ENCODE results near the gene CORO6. TPM values are rescaled to one million over a fixed set of nuclear protein-coding genes. Genes with fewer than 3 reads are reported as not detected.

Gene CORO6
- 10 to 100 TPM in 2 of 4 donors, 1 to 10 TPM in 2; 5.7 to 19.0 (median 8.7) TPM for total RNA-seq

GRCh38 chr17:29622337-29623282 lies at the start of gene CORO6:
Gene CORO6, minus strand, starts transcription at chr17:29622912. Its CDS starts 1,491 bp downstream, at chr17:29621421.
- peak within 1 kb of the TSS; percentile 65 for H3K4me3 ChIP-seq (ENCODE audit: low read depth, poor library complexity, severe bottlenecking)
- no peak for DNase-seq (ENCODE audit: low spot score in 2 of 2)
- intact Hi-C loops (cut with DNase I; ENCODE audit: low total_unique reads), result no loop called here
- TF ChIP-seq CTCF (IDR thresholded peaks at IDR 0.05) (no peak), POLR2A (IDR thresholded peaks at IDR 0.05) (no peak)
- WGBS, 2 donors, result 10 to 13% methylated on average over 51 to 63 of the region's 77 CpGs

GRCh38 chr17:29671661-29672060 lies 48.9 kb upstream of the CORO6 start:
- WGBS, 2 donors, result 90% methylated on average over 5 of the region's 5 CpGs
- no peak overlapping the region for H3K4me3 ChIP-seq (ENCODE audit: low read depth, poor library complexity, severe bottlenecking)
- DNase-seq (ENCODE audit: low spot score in 2 of 2), result no peak
- intact Hi-C loops (cut with DNase I; ENCODE audit: low total_unique reads), result no loop called here
- no peak for TF ChIP-seq POLR2A (IDR thresholded peaks at IDR 0.05)
- TF ChIP-seq CTCF (IDR thresholded peaks at IDR 0.05), result no peak

GRCh38 chr17:29669266-29669665 lies 46.6 kb upstream of the CORO6 start:
- no peak overlapping the region for H3K4me3 ChIP-seq (ENCODE audit: low read depth, poor library complexity, severe bottlenecking)
- intact Hi-C loops (cut with DNase I; ENCODE audit: low total_unique reads), result no loop called here
- TF ChIP-seq CTCF (IDR thresholded peaks at IDR 0.05), result no peak
- TF ChIP-seq POLR2A (IDR thresholded peaks at IDR 0.05), result no peak
- DNase-seq (ENCODE audit: low spot score in 2 of 2), result no peak

GRCh38 chr17:29667969-29668368 lies 45.3 kb upstream of the CORO6 start:
- H3K4me3 ChIP-seq (ENCODE audit: low read depth, poor library complexity, severe bottlenecking), result no peak overlapping the region
- intact Hi-C loops (cut with DNase I; ENCODE audit: low total_unique reads), result no loop called here
- no peak for DNase-seq (ENCODE audit: low spot score in 2 of 2)

GRCh38 chr17:29665481-29665810 lies 42.7 kb upstream of the CORO6 start:
- intact Hi-C loops (cut with DNase I; ENCODE audit: low total_unique reads), result no loop called here
- no peak overlapping the region for H3K4me3 ChIP-seq (ENCODE audit: low read depth, poor library complexity, severe bottlenecking)
- TF ChIP-seq POLR2A (IDR thresholded peaks at IDR 0.05) (no peak), CTCF (IDR thresholded peaks at IDR 0.05) (no peak)
- 15 to 22% methylated on average over 1 of the region's 1 CpG for WGBS, 2 donors
- no peak for DNase-seq (ENCODE audit: low spot score in 2 of 2)

More at GRCh38 chr17:29667969-29668368, 45.3 kb upstream of the CORO6 start:
- TF ChIP-seq POLR2A (IDR thresholded peaks at IDR 0.05) (no peak), CTCF (IDR thresholded peaks at IDR 0.05) (no peak)
